ENCODE data around the gene TMEM245. TPM values are rescaled to one million over a fixed set of nuclear protein-coding genes. Genes with fewer than 3 reads are reported as not detected.

TMEM245 gene
- total and polyA plus RNA-seq, 2 of the 13 experiments (the other 11 are each of a cell fraction or from before 2014, with no cell fraction given), result 53.5 to 55.4 TPM

DNA sequence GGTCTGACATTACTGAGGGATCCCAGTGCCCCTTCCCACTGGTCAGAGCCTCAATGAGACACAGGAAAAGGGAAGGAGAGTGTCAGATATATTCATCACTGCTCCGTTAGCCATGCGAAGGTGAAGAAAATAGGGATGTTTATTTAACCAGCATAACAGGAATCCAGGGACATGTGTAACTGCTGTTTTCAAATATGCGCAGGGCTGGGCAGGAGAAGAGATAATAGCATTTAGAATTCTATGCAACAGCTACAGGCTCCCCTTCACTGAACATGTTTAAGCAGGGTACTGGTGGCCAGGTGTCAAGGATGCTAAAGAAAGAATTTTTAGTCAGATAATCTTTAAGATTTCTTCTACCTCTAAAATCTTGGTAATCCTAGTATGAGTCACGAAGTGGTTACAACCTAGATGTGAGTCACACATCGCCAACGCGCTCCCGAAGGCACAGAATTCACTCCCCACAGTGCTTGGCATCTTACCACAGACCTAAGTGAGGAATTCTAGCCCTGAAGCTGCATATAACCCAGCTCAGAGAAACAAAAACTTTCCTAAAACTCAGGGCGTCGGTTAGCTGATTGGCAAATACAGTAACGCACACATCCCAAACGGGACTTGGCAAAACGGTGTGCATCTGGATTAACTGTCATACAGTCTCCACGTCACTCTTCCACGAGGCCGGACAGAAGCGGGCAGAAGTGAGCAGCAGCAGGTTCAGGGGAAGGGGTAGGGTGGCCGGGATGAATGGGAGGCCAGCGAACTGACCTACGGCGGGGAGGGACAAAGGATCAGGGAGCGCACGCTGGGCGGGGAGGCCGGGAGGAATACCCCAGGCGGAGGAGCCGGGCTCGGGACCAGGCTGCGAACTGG, 107.5 kb downstream of the TMEM245 start (continued):
- TF ChIP-seq CEBPB (IDR thresholded peaks at IDR 0.05; ENCODE audit: borderline replicate concordance, low read depth, low read length) (no peak), ZFP37 (CRISPR knock-in tag; IDR thresholded peaks at IDR 0.05; ENCODE audit: borderline replicate concordance) (no peak), ZKSCAN8 (CRISPR knock-in tag; IDR thresholded peaks at IDR 0.05; ENCODE audit: borderline replicate concordance) (no peak), ZNF44 (CRISPR knock-in tag; IDR thresholded peaks at IDR 0.05) (0 out of 2 replicates have a peak, but pooled peaks have one; percentile 64), MYNN (CRISPR knock-in tag; IDR thresholded peaks at IDR 0.05; ENCODE audit: low read depth) (no peak), TRAFD1 (CRISPR knock-in tag; IDR thresholded peaks at IDR 0.05; ENCODE audit: borderline replicate concordance) (no peak), ERF (CRISPR knock-in tag; IDR thresholded peaks at IDR 0.05) (no peak), ZMYM4 (CRISPR knock-in tag; IDR thresholded peaks at IDR 0.05) (no peak; the same call in 1 of the 2 replicates), ZNF512 (CRISPR knock-in tag; IDR thresholded peaks at IDR 0.05) (no peak), TBX2 (CRISPR knock-in tag; IDR thresholded peaks at IDR 0.05; ENCODE audit: borderline replicate concordance) (no peak), FOXA3 (CRISPR knock-in tag; IDR thresholded peaks at IDR 0.05) (no peak), THRA (CRISPR knock-in tag; IDR thresholded peaks at IDR 0.05; ENCODE audit: borderline replicate concordance) (no peak)
- TF ChIP-seq, protein P1, sequence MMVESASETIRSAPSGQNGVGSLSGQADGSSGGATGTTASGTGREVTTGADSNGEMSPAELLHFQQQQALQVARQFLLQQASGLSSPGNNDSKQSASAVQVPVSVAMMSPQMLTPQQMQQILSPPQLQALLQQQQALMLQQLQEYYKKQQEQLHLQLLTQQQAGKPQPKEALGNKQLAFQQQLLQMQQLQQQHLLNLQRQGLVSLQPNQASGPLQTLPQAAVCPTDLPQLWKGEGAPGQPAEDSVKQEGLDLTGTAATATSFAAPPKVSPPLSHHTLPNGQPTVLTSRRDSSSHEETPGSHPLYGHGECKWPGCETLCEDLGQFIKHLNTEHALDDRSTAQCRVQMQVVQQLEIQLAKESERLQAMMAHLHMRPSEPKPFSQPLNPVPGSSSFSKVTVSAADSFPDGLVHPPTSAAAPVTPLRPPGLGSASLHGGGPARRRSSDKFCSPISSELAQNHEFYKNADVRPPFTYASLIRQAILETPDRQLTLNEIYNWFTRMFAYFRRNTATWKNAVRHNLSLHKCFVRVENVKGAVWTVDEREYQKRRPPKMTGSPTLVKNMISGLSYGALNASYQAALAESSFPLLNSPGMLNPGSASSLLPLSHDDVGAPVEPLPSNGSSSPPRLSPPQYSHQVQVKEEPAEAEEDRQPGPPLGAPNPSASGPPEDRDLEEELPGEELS (CRISPR knock-in tag; IDR thresholded peaks at IDR 0.05), result no peak
- TF ChIP-seq, protein P2, sequence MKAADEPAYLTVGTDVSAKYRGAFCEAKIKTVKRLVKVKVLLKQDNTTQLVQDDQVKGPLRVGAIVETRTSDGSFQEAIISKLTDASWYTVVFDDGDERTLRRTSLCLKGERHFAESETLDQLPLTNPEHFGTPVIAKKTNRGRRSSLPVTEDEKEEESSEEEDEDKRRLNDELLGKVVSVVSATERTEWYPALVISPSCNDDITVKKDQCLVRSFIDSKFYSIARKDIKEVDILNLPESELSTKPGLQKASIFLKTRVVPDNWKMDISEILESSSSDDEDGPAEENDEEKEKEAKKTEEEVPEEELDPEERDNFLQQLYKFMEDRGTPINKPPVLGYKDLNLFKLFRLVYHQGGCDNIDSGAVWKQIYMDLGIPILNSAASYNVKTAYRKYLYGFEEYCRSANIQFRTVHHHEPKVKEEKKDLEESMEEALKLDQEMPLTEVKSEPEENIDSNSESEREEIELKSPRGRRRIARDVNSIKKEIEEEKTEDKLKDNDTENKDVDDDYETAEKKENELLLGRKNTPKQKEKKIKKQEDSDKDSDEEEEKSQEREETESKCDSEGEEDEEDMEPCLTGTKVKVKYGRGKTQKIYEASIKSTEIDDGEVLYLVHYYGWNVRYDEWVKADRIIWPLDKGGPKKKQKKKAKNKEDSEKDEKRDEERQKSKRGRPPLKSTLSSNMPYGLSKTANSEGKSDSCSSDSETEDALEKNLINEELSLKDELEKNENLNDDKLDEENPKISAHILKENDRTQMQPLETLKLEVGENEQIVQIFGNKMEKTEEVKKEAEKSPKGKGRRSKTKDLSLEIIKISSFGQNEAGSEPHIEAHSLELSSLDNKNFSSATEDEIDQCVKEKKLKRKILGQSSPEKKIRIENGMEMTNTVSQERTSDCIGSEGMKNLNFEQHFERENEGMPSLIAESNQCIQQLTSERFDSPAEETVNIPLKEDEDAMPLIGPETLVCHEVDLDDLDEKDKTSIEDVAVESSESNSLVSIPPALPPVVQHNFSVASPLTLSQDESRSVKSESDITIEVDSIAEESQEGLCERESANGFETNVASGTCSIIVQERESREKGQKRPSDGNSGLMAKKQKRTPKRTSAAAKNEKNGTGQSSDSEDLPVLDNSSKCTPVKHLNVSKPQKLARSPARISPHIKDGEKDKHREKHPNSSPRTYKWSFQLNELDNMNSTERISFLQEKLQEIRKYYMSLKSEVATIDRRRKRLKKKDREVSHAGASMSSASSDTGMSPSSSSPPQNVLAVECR (CRISPR knock-in tag; IDR thresholded peaks at IDR 0.05; ENCODE audit: borderline replicate concordance), result no peak; the same call in 1 of the 2 replicates
- TF ChIP-seq, protein P3, sequence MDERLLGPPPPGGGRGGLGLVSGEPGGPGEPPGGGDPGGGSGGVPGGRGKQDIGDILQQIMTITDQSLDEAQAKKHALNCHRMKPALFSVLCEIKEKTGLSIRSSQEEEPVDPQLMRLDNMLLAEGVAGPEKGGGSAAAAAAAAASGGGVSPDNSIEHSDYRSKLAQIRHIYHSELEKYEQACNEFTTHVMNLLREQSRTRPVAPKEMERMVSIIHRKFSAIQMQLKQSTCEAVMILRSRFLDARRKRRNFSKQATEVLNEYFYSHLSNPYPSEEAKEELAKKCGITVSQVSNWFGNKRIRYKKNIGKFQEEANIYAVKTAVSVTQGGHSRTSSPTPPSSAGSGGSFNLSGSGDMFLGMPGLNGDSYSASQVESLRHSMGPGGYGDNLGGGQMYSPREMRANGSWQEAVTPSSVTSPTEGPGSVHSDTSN (CRISPR knock-in tag; IDR thresholded peaks at IDR 0.05), result no peak

Measured in HepG2 (cell line).